Osteocyte (in vitro differentiated cells): ENCODE results near the gene TRIP11. TPM values are rescaled to one million over a fixed set of nuclear protein-coding genes. Genes with fewer than 3 reads are reported as not detected.
A peak's percentile ranks its signal among the peaks of the same experiment; 100 is the strongest.

Experiments used
- DNase-seq: peaks from one replicate; pipeline ENCODE4 v3.0.0; 2021; ENCODE audit warnings: mixed read lengths; ENCODE audit not compliant: unreplicated experiment; ENCODE audit errors: extremely low spot score
- H3K27ac Mint-ChIP-seq: one replicate; pipeline ENCODE4 v1.8.0; 2021; ENCODE audit warnings: mild to moderate bottlenecking, mixed read lengths; ENCODE audit not compliant: unreplicated experiment
- H3K27me3 Mint-ChIP-seq: one replicate; pipeline ENCODE4 v1.8.0; 2021; ENCODE audit warnings: mixed read lengths; ENCODE audit not compliant: unreplicated experiment
- H3K36me3 Mint-ChIP-seq: one replicate; pipeline ENCODE4 v1.8.0; 2021; ENCODE audit warnings: mixed read lengths; ENCODE audit not compliant: unreplicated experiment
- H3K4me1 Mint-ChIP-seq: one replicate; pipeline ENCODE4 v1.8.0; 2021; ENCODE audit warnings: mixed read lengths; ENCODE audit not compliant: unreplicated experiment
- H3K4me3 Mint-ChIP-seq: one replicate; pipeline ENCODE4 v1.8.0; 2021; ENCODE audit warnings: mild to moderate bottlenecking, moderate library complexity, mixed read lengths; ENCODE audit not compliant: unreplicated experiment
- H3K9me3 Mint-ChIP-seq: one replicate; pipeline ENCODE4 v1.8.0; 2021; ENCODE audit warnings: mixed read lengths; ENCODE audit not compliant: unreplicated experiment
- CTCF ChIP-seq: fragments of 200-600 bp; sonication (generic); IDR thresholded peaks from 2 replicates; pipeline ENCODE4 v1.5.0; 2021; ENCODE audit warnings: antibody characterized with exemption, mild to moderate bottlenecking, moderate library complexity
- total RNA-seq: library from RNA; stranded (reverse); gene quantifications from 2 replicates; pipeline ENCODE4 v1.2.1, GENCODE V29; 2021

Gene TRIP11
- total RNA-seq, 1 donor from 2014 or later, result 75.1 TPM

- no peak for DNase-seq
- H3K9me3 Mint-ChIP-seq, result no peaks in the 10 kb centered on the region
- peaks cover 64% of the 10 kb centered on the region for H3K36me3 Mint-ChIP-seq
- H3K4me3 Mint-ChIP-seq, result no peak overlapping the region
- TF ChIP-seq CTCF, result no peak
- no peaks in the 10 kb centered on the region for H3K27me3 Mint-ChIP-seq
- peak overlapping the region; percentile 19 for H3K27ac Mint-ChIP-seq
- peaks cover 39% of the 10 kb centered on the region for H3K4me1 Mint-ChIP-seq
These were observed 54.9 kb downstream of the TRIP11 start for GRCh38 chr14:91985008-91985407.

GRCh38 chr14:91983588-91983987 lies 56.3 kb downstream of the TRIP11 start:
- H3K4me3 Mint-ChIP-seq, result no peak overlapping the region

GRCh38 chr14:91980157-91980556 lies 59.7 kb downstream of the TRIP11 start:
- H3K4me1 Mint-ChIP-seq, result peaks cover 36% of the 10 kb centered on the region
- H3K27ac Mint-ChIP-seq, result peak overlapping the region; percentile 73
- H3K9me3 Mint-ChIP-seq, result no peaks in the 10 kb centered on the region

More at GRCh38 chr14:91983588-91983987, 56.3 kb downstream of the TRIP11 start:
- Mint-ChIP-seq H3K9me3 (no peaks in the 10 kb centered on the region), H3K4me1 (peaks cover 44% of the 10 kb centered on the region), H3K27me3 (no peaks in the 10 kb centered on the region), H3K27ac (no peak overlapping the region), H3K36me3 (peaks cover 58% of the 10 kb centered on the region)
- no peak for DNase-seq
- no peak for TF ChIP-seq CTCF

GRCh38 chr14:91977884-91978283 lies 62.0 kb downstream of the TRIP11 start:
- Mint-ChIP-seq H3K27me3 (no peaks in the 10 kb centered on the region), H3K4me3 (no peak overlapping the region), H3K36me3 (peaks cover 37% of the 10 kb centered on the region), H3K4me1 (peaks cover 18% of the 10 kb centered on the region), H3K27ac (no peak overlapping the region), H3K9me3 (no peaks in the 10 kb centered on the region)
- no peak for DNase-seq
- TF ChIP-seq CTCF, result no peak

More at GRCh38 chr14:91980157-91980556, 59.7 kb downstream of the TRIP11 start:
- Mint-ChIP-seq H3K36me3 (peaks cover 40% of the 10 kb centered on the region), H3K27me3 (no peaks in the 10 kb centered on the region), H3K4me3 (no peak overlapping the region)
- no peak for TF ChIP-seq CTCF
- DNase-seq, result no peak

GRCh38 chr14:91975763-91976162 lies 64.1 kb downstream of the TRIP11 start:
- H3K4me1 Mint-ChIP-seq, result peaks cover 13% of the 10 kb centered on the region
- no peaks in the 10 kb centered on the region for H3K9me3 Mint-ChIP-seq
- no peak for DNase-seq
- H3K36me3 Mint-ChIP-seq, result peaks cover 41% of the 10 kb centered on the region
- H3K27ac Mint-ChIP-seq, result no peak overlapping the region
- no peak for TF ChIP-seq CTCF
- H3K27me3 Mint-ChIP-seq, result no peaks in the 10 kb centered on the region
- H3K4me3 Mint-ChIP-seq, result no peak overlapping the region
